Stimulated activated CD8-positive, alpha-beta memory T cell treated with anti-CD3 and anti-CD28 coated beads, Interleukin-12 subunit alpha, Interleukin-12 subunit beta, amount 100 ng/mL, for 1 hour (primary cell): ENCODE results near the gene RAB33B.
"Not testable (repeated sequence)": the region's sequence is repeated elsewhere in the genome, so short reads cannot be mapped to it uniquely, and the experiment has no call there.

Experiments used
- DNase-seq: peaks from one replicate; pipeline ENCODE4 v3.0.0-alpha.2; 2020; ENCODE audit warnings: low read depth

Gene RAB33B

DNA sequence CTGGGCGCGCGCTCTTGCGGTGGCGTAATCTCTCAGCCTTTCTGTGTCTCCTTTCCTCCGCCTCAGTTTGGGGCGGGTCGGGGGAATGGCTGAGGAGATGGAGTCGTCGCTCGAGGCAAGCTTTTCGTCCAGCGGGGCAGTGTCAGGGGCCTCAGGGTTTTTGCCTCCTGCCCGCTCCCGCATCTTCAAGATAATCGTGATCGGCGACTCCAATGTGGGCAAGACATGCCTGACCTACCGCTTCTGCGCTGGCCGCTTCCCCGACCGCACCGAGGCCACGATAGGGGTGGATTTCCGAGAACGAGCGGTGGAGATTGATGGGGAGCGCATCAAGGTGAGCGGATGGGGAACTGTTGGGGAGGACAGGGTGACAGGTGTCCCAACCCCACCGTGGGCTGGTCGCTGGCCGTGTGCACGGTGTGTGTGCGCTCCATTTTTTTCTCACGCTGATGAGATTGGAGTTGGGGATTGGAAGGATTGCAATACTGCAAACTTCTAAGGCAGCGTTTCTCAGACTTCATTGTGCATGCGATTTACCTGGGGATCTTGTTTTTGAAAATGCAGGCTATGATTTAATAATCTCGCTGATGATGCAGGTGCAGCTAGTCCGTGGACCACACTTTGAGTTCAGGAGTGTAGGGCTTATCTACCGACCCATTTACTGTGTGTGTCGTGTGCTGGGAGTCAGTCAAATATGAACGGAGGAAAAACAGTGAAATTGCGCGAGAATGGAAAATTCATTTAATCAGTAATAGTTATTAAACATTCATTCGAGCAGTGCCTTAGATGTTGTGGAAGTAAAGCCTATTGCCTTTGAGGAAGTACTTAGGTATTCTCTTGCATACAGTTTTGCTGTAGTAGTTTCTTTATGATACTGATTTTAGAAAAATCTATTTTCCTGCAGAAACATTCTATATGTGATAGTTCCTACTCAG, at the start of gene RAB33B:
Gene RAB33B, plus strand, starts transcription at position 11 of the 935 bp plus-strand sequence. Its CDS starts 75 bp downstream, at position 86.
- DNase-seq: no peak

DNA sequence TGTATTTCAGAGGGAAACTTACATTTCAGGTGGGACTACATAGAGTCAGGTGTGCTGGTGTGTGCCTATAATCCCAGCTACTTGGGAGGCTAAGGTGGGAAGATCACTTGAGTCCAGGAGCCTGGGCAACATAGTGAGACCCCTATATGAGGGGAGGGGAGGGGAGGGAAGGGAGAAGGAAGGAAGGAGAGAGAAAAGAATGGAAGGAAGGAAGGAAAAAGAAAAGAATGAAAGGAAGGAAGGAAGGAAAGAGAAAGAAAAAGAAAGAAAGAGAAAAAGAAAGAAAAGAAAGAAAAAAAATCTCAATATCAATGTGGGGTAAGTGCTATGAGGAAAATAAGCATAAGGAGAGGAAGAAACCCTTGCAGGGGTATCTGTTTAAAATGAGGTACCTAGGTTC, 43.6 kb upstream of the RAB33B start:
- no peak for DNase-seq

DNA sequence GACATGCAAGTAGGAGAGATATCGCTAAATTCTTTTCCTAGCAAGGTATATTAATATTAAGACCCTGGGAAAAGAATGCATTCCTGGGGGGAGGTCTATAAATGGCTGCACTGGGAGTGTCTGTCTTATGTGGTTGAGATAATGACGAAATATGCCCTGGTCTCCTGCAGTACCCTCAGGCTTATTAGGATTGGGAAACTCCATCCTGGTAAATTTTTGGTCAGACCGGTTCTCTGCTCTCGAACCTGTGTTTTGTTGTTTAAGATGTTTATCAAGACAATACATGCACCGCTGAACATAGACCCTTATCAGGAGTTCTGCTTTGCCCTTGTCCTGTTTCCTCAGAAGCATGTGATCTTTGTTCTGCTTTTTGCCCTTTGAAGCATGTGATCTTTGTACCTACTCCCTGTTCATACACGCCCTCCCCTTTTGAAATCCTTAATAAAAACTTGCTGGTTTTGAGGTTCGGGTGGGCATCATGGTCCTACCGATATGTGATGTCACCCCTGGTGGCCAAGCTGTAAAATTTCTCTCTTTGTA, 39.2 kb upstream of the RAB33B start:
- DNase-seq: not testable (repeated sequence)

DNA sequence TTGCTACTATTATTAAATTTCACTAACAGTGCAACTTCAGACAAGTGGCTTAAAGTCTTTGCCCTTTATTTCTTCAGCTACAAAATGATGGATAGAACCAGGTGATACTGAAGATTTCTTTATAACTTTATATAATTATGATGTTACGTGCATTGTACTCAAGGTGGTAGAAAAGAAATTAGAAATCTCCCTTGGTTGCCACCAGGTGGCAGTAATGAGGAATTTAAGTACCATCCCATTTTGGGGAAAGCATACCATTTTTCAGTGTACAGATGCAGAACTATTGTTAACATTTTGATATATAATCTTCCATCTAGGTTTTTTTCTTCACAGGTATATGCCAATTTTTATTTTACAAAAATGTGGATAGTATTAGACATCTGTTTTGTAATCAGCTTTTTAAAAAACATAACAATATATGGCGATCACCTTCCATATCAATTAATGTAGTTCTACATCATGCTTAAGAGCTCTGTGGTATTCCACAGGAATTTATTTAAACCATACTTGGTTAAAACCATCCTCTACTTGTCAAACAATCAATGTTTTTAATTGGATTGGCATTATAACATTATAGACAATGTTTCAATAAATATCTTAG, 37.7 kb upstream of the RAB33B start:
- DNase-seq: no peak

DNA sequence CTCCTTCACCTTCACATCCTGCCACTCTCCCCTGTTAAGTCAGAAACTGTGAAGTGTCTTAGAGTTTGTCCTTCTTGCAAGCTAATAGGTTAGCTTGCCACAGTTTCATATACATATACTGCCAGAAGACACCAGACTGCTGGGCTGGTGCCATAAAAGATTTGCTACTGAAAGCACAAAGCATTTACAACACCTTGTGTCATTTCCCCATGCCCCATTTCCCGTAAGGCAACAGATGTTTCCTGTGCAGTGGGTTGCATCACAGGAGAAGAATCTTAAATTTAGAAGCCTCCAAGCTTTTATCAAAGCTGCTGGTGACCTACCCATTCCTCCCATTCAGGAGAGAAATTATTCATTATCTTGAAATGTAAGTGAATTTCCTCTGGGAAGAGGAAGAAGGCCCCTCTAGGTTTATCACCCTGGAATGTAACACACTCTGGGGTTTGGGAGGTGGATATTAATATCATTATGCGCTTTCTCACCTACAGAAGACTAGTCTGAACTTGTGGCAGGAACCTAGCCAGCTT, 34.5 kb upstream of the RAB33B start:
- no peak for DNase-seq

DNA sequence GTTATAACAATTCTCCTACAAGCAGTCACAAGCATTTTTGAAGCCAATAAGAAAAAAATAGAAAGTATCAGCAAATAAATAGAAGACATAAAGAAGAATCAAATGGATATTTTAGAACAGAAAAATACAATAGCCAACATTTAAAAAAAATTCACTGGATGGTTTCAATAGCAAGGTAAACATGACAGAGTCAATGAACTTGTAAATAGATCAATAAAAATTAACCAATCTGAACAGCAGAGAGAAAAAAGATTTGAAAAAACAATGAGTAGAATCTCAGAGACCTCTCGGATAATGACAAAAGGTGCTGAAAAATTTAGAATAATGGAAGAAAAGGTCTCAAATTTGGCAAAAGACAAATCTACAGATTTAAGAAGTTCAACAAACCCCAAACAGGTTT, 33.3 kb upstream of the RAB33B start:
- no peak for DNase-seq

DNA sequence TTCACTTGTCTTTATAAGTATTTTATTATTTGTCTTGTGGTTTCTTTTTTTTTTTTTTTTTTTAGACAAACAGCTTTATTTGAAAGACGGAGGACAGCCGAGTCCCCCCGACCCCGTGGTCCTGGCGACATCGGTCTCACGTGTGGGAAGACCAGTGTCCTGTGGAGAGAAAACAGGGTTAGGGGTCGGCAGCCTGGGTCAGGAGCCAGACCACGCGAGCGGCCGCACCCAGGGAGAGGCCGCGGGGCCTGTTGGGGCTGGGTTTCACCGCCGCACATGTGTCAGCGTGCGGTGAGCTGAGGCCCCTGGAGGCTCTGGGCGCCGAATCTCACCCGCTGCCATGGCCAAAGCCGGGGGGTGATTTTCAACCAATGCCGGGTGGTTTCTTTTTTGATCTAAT, 17.8 kb upstream of the RAB33B start:
- no peak for DNase-seq

DNA sequence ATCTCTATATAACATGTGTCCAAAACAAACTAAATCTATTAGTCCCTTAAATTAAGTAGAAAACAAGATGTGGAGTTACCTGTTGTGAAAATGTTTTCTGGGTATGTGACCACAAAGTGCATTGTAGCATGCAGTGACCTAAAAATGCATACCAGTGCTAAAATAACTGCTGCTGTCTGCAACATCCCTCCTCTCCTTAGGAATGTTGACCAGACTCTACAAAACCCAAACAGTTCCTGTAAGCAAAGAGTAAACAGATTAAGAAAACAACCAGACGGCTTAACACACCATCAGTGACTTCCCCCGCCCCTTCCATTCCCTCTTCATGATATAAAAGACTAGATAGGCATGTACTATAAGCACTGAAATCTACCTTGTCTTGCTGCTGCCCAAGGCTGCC, 15.8 kb upstream of the RAB33B start:
- no peak for DNase-seq

DNA sequence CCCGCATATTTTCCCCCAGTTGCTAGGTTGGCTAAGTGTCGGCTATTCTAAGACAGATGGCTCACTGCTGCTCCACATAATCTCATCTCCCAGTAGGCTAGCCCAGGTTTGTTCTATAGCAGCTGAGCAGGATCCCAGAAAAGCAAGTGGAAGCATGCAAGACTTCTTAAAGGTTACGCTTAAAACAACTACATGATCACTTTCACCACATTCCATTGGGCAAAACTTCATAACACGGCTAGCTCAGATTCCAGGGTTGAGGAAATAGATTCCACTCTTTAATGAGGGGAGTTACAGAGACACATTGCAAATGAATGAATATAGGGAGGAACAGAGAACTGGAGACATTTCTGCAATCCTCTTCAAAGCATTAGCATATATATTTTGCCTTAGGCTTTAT, 12.9 kb upstream of the RAB33B start:
- DNase-seq: no peak

DNA sequence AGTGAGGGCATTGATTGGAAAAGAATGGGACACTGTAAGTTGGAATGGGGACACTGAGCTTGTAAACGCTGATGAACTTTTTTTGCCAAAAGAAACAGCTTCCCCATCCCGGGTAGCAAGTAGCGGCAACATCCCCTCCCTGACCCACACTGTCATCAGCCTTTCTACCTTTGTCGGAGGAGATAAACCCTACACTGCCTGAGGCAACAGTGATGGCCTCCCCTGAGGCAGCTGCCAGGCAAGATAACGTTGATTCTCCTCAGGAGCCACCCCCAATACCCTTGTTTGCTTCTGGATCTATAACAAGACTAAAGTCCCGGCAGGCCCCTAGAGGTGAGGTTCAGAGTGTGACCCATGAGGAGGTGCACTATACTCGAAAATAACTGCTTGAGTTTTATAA, 10.3 kb upstream of the RAB33B start:
- no peak for DNase-seq

DNA sequence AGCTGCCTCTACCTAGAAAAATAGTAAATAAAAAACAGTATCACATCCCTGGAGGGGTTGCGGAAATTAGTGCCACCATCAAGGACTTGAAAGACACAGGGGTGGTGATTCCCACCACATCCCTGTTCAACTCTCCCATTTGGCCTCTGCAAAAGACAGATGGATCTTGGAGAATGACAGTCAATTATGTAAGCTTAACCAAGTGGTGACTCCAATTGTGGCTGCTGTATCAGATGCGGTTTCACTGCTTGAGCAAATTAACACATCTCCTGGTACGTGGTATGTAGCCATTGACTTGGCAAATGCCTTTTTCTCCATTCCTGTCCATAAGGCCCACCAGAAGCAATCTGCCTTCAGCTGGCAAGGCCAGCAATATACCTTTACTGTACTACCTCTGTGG, 9.0 kb upstream of the RAB33B start:
- not testable (repeated sequence) for DNase-seq

DNA sequence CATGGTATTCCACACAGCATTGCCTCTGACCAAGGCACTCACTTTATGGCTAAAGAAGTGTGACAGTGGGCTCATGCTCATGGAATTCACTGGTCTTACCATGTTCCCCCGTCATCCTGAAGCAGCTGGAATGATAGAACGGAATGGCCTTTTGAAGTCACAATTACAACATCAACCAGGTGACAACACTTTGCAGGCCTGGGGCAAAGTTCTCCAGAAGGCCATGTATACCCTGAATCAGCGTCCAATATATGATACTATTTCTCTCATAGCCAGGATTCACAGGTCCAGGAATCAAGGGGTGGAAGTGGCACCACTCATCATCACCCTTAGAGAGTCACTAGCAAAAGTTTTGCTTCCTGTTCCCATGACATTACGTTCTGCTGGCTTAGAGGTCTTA, 6.8 kb upstream of the RAB33B start:
- not testable (repeated sequence) for DNase-seq

DNA sequence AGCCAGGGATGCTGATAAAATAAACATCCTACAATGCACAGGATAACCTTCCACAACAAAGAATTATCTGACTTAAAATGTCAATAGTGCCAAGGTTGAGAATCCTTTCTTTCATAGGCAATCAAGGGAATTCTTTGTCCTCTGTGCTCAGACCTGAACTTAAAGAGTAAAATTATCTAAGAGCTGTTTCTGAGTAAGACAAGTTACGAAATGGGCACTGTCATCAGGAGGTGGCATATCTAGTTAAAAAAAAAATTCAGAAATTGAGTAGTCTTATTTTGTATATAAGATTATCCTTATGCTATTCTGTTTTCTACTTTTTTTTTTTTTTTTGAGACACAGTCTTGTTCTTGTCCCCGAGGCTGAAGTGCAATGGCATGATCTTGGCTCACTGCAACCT, 3.3 kb upstream of the RAB33B start:
- DNase-seq: no peak

DNA sequence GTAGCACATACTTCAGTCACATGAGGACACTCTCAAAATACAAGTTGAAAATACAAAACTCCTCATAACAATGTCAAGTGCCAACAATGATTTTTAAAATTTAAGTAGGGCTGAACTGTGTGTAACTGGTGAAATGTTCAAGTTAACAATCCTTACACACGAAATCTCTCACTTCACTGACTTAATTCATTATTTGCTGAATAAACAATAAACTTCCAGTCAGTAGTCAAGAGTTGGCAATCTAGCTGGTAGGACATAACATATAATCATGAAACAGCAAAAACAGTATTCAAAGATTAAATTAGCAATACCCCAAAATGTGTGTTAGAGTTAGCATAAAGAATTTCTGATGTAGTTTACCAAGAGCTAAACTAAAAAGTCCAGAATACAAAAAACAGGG, 1.9 kb upstream of the RAB33B start:
- no peak for DNase-seq

DNA sequence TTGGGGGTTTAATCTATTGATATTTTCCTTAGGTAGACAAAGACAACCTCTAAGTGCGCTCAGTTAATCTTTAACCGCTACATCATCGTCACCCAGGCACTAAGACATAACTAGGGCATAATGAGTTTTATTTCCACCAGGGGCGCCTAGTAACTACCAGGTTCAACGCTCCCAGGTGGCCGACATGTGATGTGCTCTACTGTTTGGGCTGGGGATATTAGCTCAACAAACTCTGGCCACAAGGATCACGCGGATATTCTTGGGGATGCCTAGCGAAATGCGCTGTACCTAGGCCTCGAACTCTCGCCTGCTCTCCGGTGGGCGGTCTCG, 915 bp upstream of the RAB33B start:
- DNase-seq: peak; percentile 34

DNA sequence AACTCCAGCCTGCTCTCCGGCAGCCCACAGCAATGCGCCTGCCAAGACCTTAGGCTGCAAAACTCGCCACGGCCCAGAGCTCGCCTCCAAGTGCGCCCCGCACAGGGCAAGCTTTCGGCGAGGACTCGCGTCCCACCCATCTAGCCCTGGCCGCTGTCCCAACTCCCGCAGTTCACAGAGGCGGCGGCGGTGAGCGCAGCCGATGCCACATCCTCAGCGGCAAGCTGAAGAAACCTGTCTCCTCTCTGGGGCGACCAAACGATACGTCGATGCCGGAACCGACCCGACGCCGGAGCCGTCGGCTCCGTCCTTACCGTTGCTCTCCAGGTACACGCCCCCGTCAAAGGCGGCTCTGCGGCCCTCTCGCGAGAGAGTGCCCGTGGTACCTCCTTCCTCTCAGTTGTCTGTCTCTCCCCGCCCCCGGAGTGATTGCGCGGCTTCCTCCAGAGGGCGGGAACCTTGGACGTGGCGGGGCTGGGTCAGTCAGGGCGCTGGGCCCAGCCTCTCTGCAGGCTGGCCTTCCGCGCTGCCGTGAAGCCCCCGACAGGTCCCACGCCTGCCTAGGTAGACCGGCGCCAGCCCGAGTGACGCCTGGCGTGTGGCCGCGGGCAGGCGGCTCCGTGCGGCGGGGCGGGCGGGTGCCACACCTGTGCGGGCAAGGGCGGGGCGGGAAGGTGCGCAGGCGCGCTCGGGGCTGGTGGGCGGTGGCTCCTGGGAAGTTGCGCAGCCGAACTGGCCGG, 380 bp upstream of the RAB33B start:
- peak; percentile 93 for DNase-seq

DNA sequence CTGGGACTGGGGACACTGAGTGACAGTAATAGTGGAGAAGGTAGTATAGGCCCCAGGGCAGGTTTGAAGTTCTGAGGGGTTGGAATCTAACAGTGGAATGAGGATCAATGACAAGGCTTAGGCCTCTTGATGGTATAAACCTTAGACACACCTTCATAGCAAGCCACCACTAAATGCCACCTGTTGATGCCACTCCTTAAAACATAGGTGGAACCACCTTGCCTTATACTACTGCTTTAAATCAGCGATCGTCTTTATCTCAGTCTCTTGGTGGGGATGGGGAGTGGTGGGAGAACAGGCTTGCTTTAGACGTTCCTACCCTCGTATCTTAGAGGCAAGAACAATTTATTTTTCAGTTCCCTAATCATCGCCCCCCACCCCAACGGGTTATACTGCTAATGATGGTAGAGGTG, 1.2 kb downstream of the RAB33B start:
- DNase-seq: no peak

DNA sequence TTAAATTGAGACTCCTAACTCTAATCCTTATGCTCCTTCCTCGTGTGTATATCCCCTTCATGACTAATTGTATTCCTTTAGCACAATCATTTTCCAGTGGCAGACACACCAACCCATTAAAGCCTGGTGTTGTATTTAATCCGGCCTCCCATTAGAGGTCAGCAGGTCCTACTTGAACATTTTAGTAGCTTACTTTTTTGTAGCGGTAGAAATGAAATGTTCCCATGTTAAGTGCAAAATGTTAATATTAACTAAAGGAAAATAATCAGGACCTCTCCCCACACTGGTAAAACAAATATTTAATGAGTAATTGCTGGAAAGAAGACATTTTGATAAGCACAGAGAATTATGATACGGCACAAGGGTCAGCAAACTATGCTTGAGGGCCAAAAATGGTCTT, 3.4 kb downstream of the RAB33B start:
- DNase-seq: no peak

DNA sequence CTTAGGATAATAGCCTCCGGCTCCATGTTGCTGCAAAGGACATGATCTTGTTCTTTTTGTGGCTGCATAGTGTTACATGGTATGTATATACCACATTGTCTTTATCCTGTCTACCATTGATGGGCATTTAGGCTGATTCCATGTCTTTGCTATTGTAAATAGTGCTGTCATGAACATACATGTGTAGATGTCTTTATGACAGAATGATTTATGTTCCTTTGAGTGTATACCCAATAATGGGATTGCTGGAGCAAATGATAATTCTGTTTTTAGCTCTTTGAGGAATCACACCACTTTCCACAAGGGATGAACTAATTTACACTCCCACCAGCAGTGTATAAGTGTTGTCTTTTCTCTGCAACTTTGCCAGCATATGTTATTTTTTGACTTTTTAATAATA, 4.6 kb downstream of the RAB33B start:
- no peak for DNase-seq

DNA sequence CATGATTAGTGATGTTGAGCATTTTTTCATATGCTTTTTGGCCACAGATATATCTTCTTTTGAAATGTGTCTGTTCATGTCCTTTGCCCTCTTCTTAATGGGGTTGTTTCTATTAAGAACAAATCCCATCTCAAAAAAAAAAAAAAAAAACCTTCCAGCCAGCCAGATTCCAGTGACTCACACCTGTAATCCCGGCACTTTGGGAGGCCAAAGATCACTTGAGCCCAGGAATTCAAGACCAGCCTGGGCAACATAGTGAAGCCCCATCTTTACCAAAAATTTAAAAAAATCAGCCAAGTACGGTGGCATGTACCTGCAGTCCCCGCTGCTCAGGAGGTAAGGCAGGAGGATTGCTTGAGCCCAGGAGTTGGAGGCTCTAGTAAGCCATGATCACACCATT, 5.1 kb downstream of the RAB33B start:
- no peak for DNase-seq

DNA sequence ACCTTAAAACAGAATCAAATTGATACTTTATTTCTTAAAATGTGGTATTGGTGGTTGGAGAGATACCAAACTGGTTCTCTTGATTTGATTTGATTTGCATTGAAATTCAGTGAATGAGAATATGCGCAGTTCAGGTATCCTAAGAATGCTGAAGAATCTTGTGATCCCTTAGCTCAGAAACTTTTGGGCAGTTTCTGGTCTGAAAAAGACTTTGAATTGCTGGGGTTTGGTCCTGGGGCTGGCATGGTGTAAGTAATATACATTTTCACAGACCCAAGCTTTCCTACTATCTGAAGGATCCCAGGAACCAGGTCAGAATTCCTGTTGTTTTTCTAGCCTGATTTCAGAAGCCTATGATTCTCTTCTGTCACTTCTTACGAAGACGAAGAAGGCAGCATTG, 6.6 kb downstream of the RAB33B start:
- DNase-seq: no peak

DNA sequence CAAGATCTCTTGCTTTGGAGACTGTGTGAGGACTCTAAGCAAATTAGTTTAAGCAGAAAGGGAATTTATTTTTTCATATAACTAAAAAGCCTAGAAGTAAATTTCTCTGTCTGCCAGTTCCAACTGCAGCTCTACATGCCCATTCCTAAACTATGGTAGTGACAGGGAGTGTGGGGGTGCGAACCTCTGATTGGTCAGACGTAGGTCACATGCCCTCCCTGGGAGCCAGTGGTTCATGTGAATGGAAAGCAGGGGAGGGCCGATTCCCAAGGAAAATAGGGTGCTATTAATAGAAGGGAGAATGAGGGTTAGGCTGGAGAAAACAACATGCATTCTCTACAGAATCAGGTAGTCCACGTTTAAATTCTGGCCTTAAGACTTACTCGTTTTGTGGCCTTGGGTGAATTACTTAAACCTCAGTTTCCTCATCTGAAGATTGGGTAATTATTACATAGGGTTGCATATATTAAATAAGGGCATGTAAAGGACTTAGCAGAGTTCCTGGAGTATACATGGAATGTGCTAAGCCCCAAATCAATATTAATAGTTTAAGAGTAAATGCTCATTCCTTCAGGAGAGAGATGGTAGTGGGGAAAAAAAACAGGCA, 7.2 kb downstream of the RAB33B start:
- no peak for DNase-seq
